Ecto neural progenitor cell (in vitro differentiated cells): ENCODE results near the gene CENPP.

Source experiments
- DNase-seq: peaks from one replicate; pipeline ENCODE4 v3.0.0-alpha.2; 2018; ENCODE audit warnings: low spot score

Gene CENPP

GRCh38 chr9:92425474-92425873, 99.7 kb downstream of the CENPP start:
- no peak for DNase-seq

- no peak for DNase-seq
Measured at GRCh38 chr9:92426501-92427145, 100.9 kb downstream of the CENPP start.

- DNase-seq: no peak
Measured at GRCh38 chr9:92429836-92430235, 104.1 kb downstream of the CENPP start.

DNA sequence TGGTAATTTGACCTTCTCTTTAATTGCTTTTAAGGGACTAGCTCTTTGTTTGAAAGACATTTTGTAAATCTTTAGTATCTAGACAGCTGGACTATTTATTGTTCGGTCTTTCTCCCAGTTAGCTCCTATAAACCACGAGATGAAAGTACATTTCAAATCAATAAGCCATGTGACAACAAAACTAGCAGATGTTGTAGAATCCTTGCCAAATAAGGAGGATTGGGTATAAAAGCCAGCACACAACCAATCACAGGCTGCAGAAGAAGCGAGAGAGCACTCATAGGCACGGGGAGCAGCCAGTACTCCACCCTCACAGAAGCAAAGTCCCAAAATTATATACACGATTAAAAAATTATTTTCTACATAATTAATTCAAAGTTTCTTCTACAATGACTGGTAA, 106.6 kb downstream of the CENPP start:
- DNase-seq: no peak

GRCh38 chr9:92432972-92433548, 107.3 kb downstream of the CENPP start:
- DNase-seq: no peak

- DNase-seq: no peak
Measured at GRCh38 chr9:92435263-92435662, 109.5 kb downstream of the CENPP start.

- no peak for DNase-seq
Measured at GRCh38 chr9:92438900-92439526, 113.3 kb downstream of the CENPP start.

- DNase-seq: no peak
Measured at GRCh38 chr9:92439921-92440750, 114.4 kb downstream of the CENPP start.

GRCh38 chr9:92440751-92441046, 114.9 kb downstream of the CENPP start:
- DNase-seq: no peak

- no peak for DNase-seq
Measured at GRCh38 chr9:92444841-92445240, 119.1 kb downstream of the CENPP start.

- DNase-seq: no peak
Measured at GRCh38 chr9:92446536-92446935, 120.8 kb downstream of the CENPP start.

- no peak for DNase-seq
Measured at GRCh38 chr9:92455217-92455616, 129.5 kb downstream of the CENPP start.

DNA sequence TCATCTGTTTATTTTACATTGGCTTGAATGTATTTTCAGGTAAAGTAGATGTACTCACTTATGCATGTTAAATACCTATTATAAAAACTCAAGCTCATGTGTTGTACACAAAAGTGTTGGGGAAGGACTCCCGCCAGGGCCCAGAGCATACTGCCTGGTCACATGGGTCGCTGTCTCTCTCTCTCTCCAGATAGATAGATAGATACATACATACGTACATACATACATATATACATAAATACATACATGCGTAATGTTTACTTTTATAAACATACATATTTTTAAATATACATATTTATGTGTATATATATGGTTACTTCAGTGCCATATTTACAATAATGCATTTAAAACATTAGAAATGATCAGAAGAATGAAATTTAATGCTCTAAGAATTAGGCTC, 131.8 kb downstream of the CENPP start:
- no peak for DNase-seq

- DNase-seq: no peak
Measured at GRCh38 chr9:92463387-92463786, 137.6 kb downstream of the CENPP start.

GRCh38 chr9:92463984-92464383, 138.2 kb downstream of the CENPP start:
- no peak for DNase-seq

- no peak for DNase-seq
Measured at GRCh38 chr9:92467041-92467440, 141.3 kb downstream of the CENPP start.

GRCh38 chr9:92467511-92467910, 141.8 kb downstream of the CENPP start:
- no peak for DNase-seq

DNA sequence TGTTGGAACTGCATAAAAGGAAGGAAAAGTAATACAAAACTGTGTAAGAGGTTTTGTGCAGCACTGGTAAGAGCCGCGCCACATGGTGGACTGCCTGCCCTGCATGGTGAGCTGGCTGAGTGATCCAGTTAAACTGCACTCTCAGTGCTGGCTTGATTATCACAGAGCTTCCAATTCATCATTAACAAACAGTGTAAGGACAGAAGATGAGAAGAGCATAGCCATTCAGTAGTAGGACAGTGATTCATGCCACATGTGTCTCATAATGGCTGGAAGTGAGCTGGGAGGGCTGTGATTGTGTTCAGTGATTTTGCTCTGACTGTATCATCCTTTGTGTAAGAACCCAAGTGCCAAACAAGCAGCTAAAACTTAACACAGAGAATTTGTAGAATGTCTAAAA, 142.5 kb downstream of the CENPP start:
- DNase-seq: no peak

- no peak for DNase-seq
Measured at GRCh38 chr9:92474587-92474986, 148.8 kb downstream of the CENPP start.

DNA sequence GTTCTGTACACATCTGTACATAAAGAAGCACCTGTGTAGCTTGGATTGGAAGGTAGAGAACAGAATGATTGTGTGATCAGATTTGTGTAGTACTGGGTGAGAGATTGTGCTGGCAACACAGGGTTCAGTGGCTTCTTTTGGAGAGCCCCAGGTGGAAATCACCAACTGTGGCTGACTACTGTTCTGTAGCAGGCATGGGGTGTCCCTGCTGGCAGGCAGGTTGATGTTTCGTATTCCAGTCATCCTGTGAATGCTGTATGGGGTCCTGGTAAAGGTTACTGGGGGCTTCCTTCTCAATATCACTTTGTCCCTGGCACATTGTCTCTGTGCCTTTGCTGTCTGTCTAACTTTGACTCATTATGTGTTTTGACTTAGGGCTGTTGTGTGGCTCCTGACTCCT, 151.2 kb downstream of the CENPP start:
- no peak for DNase-seq

GRCh38 chr9:92478783-92479182, 153.0 kb downstream of the CENPP start:
- no peak for DNase-seq

GRCh38 chr9:92479346-92479745, 153.6 kb downstream of the CENPP start:
- no peak for DNase-seq

DNA sequence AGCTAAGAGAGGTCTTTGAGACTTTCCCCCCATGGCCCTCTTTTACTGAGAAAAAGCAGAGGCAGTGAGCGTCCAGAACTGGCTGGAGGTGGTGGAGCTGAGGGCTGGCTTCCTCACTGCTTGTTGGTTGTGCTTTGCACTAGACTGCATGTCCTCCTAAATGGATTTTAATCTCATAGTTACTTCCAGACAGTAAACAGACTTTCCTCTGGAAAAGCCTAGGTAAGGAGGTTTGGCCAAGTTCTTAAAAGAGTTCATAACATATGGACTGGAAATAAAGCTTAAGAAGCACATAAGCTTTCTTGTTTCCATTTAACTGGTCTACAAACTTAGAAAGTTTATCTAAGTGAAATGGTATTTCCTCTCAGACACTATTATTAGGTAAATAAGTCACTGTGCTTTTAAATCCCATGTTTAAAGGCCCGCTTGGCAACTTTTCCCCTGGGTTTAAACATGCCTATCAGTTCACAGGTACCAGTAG, 154.6 kb downstream of the CENPP start:
- DNase-seq: no peak
